Eye (tissue), 1 donor: ENCODE measurements around the gene POLR3A.

Source experiments
- DNase-seq: peaks from one replicate; pipeline ENCODE4 v3.0.0-alpha.2; 2015

POLR3A gene

GRCh38 chr10:78045856-78046255 is 16.5 kb upstream of the POLR3A start:
- no peak for DNase-seq

- no peak for DNase-seq
Observed at GRCh38 chr10:78045237-78045636, 15.9 kb upstream of the POLR3A start.

- no peak for DNase-seq
Observed at GRCh38 chr10:78044699-78045098, 15.4 kb upstream of the POLR3A start.

- DNase-seq, result no peak
Observed at GRCh38 chr10:78044179-78044578, 14.9 kb upstream of the POLR3A start.

GRCh38 chr10:78042752-78043104 is 13.4 kb upstream of the POLR3A start:
- no peak for DNase-seq

- DNase-seq, result no peak
Observed at GRCh38 chr10:78042058-78042751, 12.9 kb upstream of the POLR3A start.

GRCh38 chr10:78041170-78042057 is 12.1 kb upstream of the POLR3A start:
- no peak for DNase-seq

- DNase-seq, result no peak
Observed at GRCh38 chr10:78039743-78040142, 10.4 kb upstream of the POLR3A start.

- no peak for DNase-seq
Observed at GRCh38 chr10:78038791-78039547, 9.7 kb upstream of the POLR3A start.

GRCh38 chr10:78038105-78038504 is 8.8 kb upstream of the POLR3A start:
- DNase-seq, result no peak

- DNase-seq, result no peak
Observed at GRCh38 chr10:78035933-78036583, 6.7 kb upstream of the POLR3A start.

GRCh38 chr10:78035437-78035836 is 6.1 kb upstream of the POLR3A start:
- DNase-seq, result no peak

GRCh38 chr10:78035025-78035424 is 5.7 kb upstream of the POLR3A start:
- DNase-seq, result no peak

GRCh38 chr10:78033637-78034470 is 4.5 kb upstream of the POLR3A start, which contains the start of gene RPS24:
Gene RPS24 (plus strand): TSS chr10:78033863. CDS start chr10:78033902, 39 bp downstream.
- peak; percentile 99 for DNase-seq

GRCh38 chr10:78033387-78033636 is 4.0 kb upstream of the POLR3A start:
- DNase-seq, result no peak

- DNase-seq, result no peak
Observed at GRCh38 chr10:78028438-78029268, 662 bp downstream of the POLR3A start.

GRCh38 chr10:78025685-78026364 is 3.5 kb downstream of the POLR3A start:
- no peak for DNase-seq

- no peak for DNase-seq
Observed at GRCh38 chr10:78023741-78024140, 5.6 kb downstream of the POLR3A start.

GRCh38 chr10:78021201-78021600 is 8.1 kb downstream of the POLR3A start:
- DNase-seq, result no peak

GRCh38 chr10:78019264-78019663 is 10.1 kb downstream of the POLR3A start:
- DNase-seq, result no peak

GRCh38 chr10:78017856-78018255 is 11.5 kb downstream of the POLR3A start:
- no peak for DNase-seq
